ENCODE data around the gene DNAI1. TPM values are rescaled to one million over a fixed set of nuclear protein-coding genes. Genes with fewer than 3 reads are reported as not detected.
A peak's percentile ranks its signal among the peaks of the same experiment; 100 is the strongest.

DNAI1 gene
- total and polyA plus RNA-seq, 2 of the 13 experiments (the other 11 are each of a cell fraction or from before 2014, with no cell fraction given): not detected

- TF ChIP-seq ZNF703 (CRISPR knock-in tag; IDR thresholded peaks at IDR 0.05; ENCODE audit: borderline replicate concordance): no peak
- no peak for TF ChIP-seq ZNF782 (CRISPR knock-in tag; IDR thresholded peaks at IDR 0.05; ENCODE audit: borderline replicate concordance)
- TF ChIP-seq NKX3-1 (CRISPR knock-in tag; IDR thresholded peaks at IDR 0.05): no peak
- TF ChIP-seq ZNF430 (CRISPR knock-in tag; IDR thresholded peaks at IDR 0.05): no peak
- no peak; the same call in 1 of the 2 replicates for TF ChIP-seq RXRA (CRISPR knock-in tag; IDR thresholded peaks at IDR 0.05)
- TF ChIP-seq MTA3 (CRISPR knock-in tag; IDR thresholded peaks at IDR 0.05): no peak
- TF ChIP-seq ZNF589 (CRISPR knock-in tag; conservative IDR thresholded peaks at IDR 0.05): no peak
- no peak for TF ChIP-seq PRPF4 (IDR thresholded peaks at IDR 0.05; ENCODE audit: low read depth, low read length, poor library complexity, severe bottlenecking)
- no peak for TF ChIP-seq WIZ (CRISPR knock-in tag; IDR thresholded peaks at IDR 0.05)
- TF ChIP-seq TEAD3 (CRISPR knock-in tag; optimal IDR thresholded peaks at IDR 0.05; ENCODE audit: borderline replicate concordance): peak; percentile 9
- no peak for TF ChIP-seq GFI1 (CRISPR knock-in tag; IDR thresholded peaks at IDR 0.05; ENCODE audit: borderline replicate concordance)
- no peak for TF ChIP-seq CCAR2 (optimal IDR thresholded peaks at IDR 0.05; ENCODE audit: low read depth, low read length)
- TF ChIP-seq KLF9 (CRISPR knock-in tag; IDR thresholded peaks at IDR 0.05; ENCODE audit: low read depth): no peak
- TF ChIP-seq ATAD3A (CRISPR knock-in tag; IDR thresholded peaks at IDR 0.05): no peak
- no peak for TF ChIP-seq ZNF34 (CRISPR knock-in tag; IDR thresholded peaks at IDR 0.05; ENCODE audit: borderline replicate concordance)
- 0 out of 2 replicates have a peak, but pooled peaks have one; percentile 34 for TF ChIP-seq NFYB (CRISPR knock-in tag; IDR thresholded peaks at IDR 0.05)
- no peak for TF ChIP-seq ZBTB20 (CRISPR knock-in tag; IDR thresholded peaks at IDR 0.05; ENCODE audit: borderline replicate concordance, low read depth)
- no peak for TF ChIP-seq MYPOP (CRISPR knock-in tag; IDR thresholded peaks at IDR 0.05)
- peak; percentile 50 for TF ChIP-seq FOSL2 (CRISPR knock-in tag; IDR thresholded peaks at IDR 0.05)
- TF ChIP-seq SMARCC2 (IDR thresholded peaks at IDR 0.05): no peak
- TF ChIP-seq YEATS4 (CRISPR knock-in tag; IDR thresholded peaks at IDR 0.05; ENCODE audit: borderline replicate concordance): peak; percentile 41; the same call in 1 of the 2 replicates
- TF ChIP-seq ZKSCAN5 (CRISPR knock-in tag; IDR thresholded peaks at IDR 0.05): no peak
- TF ChIP-seq ZNF207 (IDR thresholded peaks at IDR 0.05; ENCODE audit: borderline replicate concordance): no peak
- TF ChIP-seq THAP8 (CRISPR knock-in tag; IDR thresholded peaks at IDR 0.05; ENCODE audit: borderline replicate concordance): no peak
- no peak for TF ChIP-seq ZNF563 (CRISPR knock-in tag; IDR thresholded peaks at IDR 0.05)
- no peak for TF ChIP-seq ZNF44 (CRISPR knock-in tag; IDR thresholded peaks at IDR 0.05)
- TF ChIP-seq KLF12 (CRISPR knock-in tag; IDR thresholded peaks at IDR 0.05; ENCODE audit: borderline replicate concordance): no peak
- TF ChIP-seq PHF8 (CRISPR knock-in tag; IDR thresholded peaks at IDR 0.05): peak; percentile 65
- TF ChIP-seq TCF7 (IDR thresholded peaks at IDR 0.05; ENCODE audit: low read depth): no peak
- peak; percentile 36; the same call in 1 of the 2 replicates for TF ChIP-seq GABPA (IDR thresholded peaks at IDR 0.05; ENCODE audit: low read depth, low read length)
- peak; percentile 64; the same call in 1 of the 2 replicates for TF ChIP-seq GABPA (CRISPR knock-in tag; IDR thresholded peaks at IDR 0.05; ENCODE audit: low read depth)
- no peak for TF ChIP-seq CREM (IDR thresholded peaks at IDR 0.05)
- no peak for TF ChIP-seq CREM (CRISPR knock-in tag; IDR thresholded peaks at IDR 0.05)
Observed at GRCh38 chr9:34458013-34458958, at the start of gene DNAI1, which contains the start of gene FAM219A (continued).

Measured in HepG2 (cell line).